Left lobe of liver (tissue), 1 donor: ENCODE results near the gene NVL. TPM values are rescaled to one million over a fixed set of nuclear protein-coding genes. Genes with fewer than 3 reads are reported as not detected.

Experiments used
- total RNA-seq: library from RNA; stranded (reverse); gene quantifications from one replicate; pipeline ENCODE4 v1.2.1, GENCODE V29; 2021
- donor health status: DM: no; HTN: yes; CAD: no.

Gene NVL
- total RNA-seq, 1 donor from 2014 or later: 8.0 TPM

Other genes starting within 250 kb of the NVL start
- 13.7 TPM for gene FBXO28, start 216.1 kb downstream of the NVL start, total RNA-seq
- gene DEGS1, start 146.9 kb downstream of the NVL start, total RNA-seq: 17.2 TPM
- 14.9 TPM for gene CNIH4, start 26.7 kb upstream of the NVL start, total RNA-seq
- gene WDR26, start 104.6 kb upstream of the NVL start, total RNA-seq: 27.2 TPM